B cell (primary cell): ENCODE measurements around the gene KRI1. TPM values are rescaled to one million over a fixed set of nuclear protein-coding genes. Genes with fewer than 3 reads are reported as not detected.

Experiments
- ATAC-seq: fragments of 200-7000 bp; cut with Tn5 transposase; one replicate; pipeline ENCODE4 v1.10.0; 2021; ENCODE audit warnings: low read depth, mild to moderate bottlenecking, moderate number of reproducible peaks, moderate library complexity
- CTCF ChIA-PET: fragments of 350-600 bp; sonication (Branson Sonifier 250); formaldehyde crosslinking; loops from one replicate; lab custom pipeline; 2021; ENCODE audit warnings: antibody characterized with exemption, inconsistent platforms; lab: Charles Lee
- POLR2A ChIA-PET: fragments of 350-600 bp; sonication (Branson Sonifier 250); formaldehyde crosslinking; loops from one replicate; lab custom pipeline; 2021; ENCODE audit warnings: antibody characterized with exemption; lab: Charles Lee
- DNase-seq: peaks from one replicate; pipeline ENCODE4 v3.0.0; 2013
- H2AFZ ChIP-seq: 2 replicates; pipeline ENCODE4 v1.6.1; 2012; ENCODE audit warnings: mild to moderate bottlenecking, low read depth, low read length; ENCODE audit not compliant: insufficient read depth, poor library complexity, severe bottlenecking
- H3K27ac ChIP-seq, 2 donors: 1 replicate in 1 of 2; 2 replicates in 1 of 2; pipeline ENCODE4 v1.5.1; 2012 to 2013; ENCODE audit warnings: low read length in 2 of 2, mild to moderate bottlenecking in 2 of 2, moderate library complexity in 1 of 2
- H3K27me3 ChIP-seq, 4 experiments: fragments of 200-600 bp in 1 of 4; sonication (generic) in 1 of 4; replicated peaks in 1 of 4; 1 replicate in 2 of 4; 2 replicates in 2 of 4; pipeline versions ENCODE4 v1.6.1 to v1.7.0; 2013 to 2016; ENCODE audit warnings: low read length in 3 of 4, mild to moderate bottlenecking in 2 of 4, mixed read lengths in 1 of 4, moderate library complexity in 1 of 4; ENCODE audit not compliant: insufficient read depth in 4 of 4, control insufficient read depth in 3 of 4; ENCODE audit errors: control extremely low read depth in 1 of 4
- H3K36me3 ChIP-seq, 2 experiments: replicated peaks in 1 of 2; 1 replicate in 1 of 2; 2 replicates in 1 of 2; pipeline versions ENCODE4 v1.6.1 to v1.7.1; 2013; ENCODE audit warnings: low read length in 1 of 2; ENCODE audit not compliant: insufficient read depth in 2 of 2, control insufficient read depth in 1 of 2; ENCODE audit errors: control extremely low read depth in 1 of 2, extremely low read depth in 1 of 2
- H3K4me1 ChIP-seq, 2 donors: fragments of 200-600 bp in 1 of 2; sonication (generic) in 1 of 2; 1 replicate in 1 of 2; 2 replicates in 1 of 2; pipeline versions ENCODE4 v1.5.1 to v1.6.1; 2013 to 2017; ENCODE audit warnings: low read length in 2 of 2; ENCODE audit not compliant: control insufficient read depth in 2 of 2, insufficient read depth in 2 of 2
- H3K4me2 ChIP-seq: replicated peaks from 2 replicates; pipeline ENCODE3; 2012; ENCODE audit warnings: mild to moderate bottlenecking, low read depth, low read length; ENCODE audit not compliant: poor library complexity, severe bottlenecking
- H3K4me3 ChIP-seq, 5 experiments: fragments of 200-600 bp in 1 of 5; sonication (generic) in 1 of 5; 1 replicate in 3 of 5; 2 replicates in 2 of 5; pipeline versions ENCODE4 v1.5.1 to v1.7.0; 2011 to 2016; ENCODE audit warnings: low read length in 4 of 5, mild to moderate bottlenecking in 4 of 5, low read depth in 2 of 5, control low read depth in 1 of 5, moderate library complexity in 1 of 5; ENCODE audit not compliant: insufficient read depth in 1 of 5; ENCODE audit errors: control extremely low read depth in 1 of 5, extremely low read depth in 1 of 5
- H3K79me2 ChIP-seq: fragments of 200-600 bp; sonication (generic); one replicate; pipeline ENCODE4 v1.6.0; 2016; ENCODE audit warnings: low read length; ENCODE audit not compliant: control insufficient read depth, insufficient read depth
- H3K9ac ChIP-seq: fragments of 200-600 bp; sonication (generic); 2 replicates; pipeline ENCODE4 v1.6.1; 2017; ENCODE audit warnings: mild to moderate bottlenecking, low read length, moderate library complexity
- H3K9me3 ChIP-seq, 3 donors: one replicate each; pipeline versions ENCODE4 v1.6.1 to v1.7.1; 2013; ENCODE audit warnings: low read length in 2 of 3; ENCODE audit not compliant: control insufficient read depth in 2 of 3, insufficient read depth in 1 of 3; ENCODE audit errors: control extremely low read depth in 1 of 3
- H4K20me1 ChIP-seq: 2 replicates; pipeline ENCODE4 v1.6.0; 2012; ENCODE audit warnings: mild to moderate bottlenecking, low read length; ENCODE audit not compliant: insufficient read depth, control insufficient read depth, poor library complexity, severe bottlenecking
- H3K27ac Mint-ChIP-seq: one replicate; pipeline ENCODE4 v1.8.0; 2021; ENCODE audit warnings: mixed read lengths
- H3K27me3 Mint-ChIP-seq: one replicate; pipeline ENCODE4 v1.8.0; 2021; ENCODE audit warnings: mixed read lengths
- H3K4me1 Mint-ChIP-seq: one replicate; pipeline ENCODE4 v1.8.0; 2021; ENCODE audit warnings: mixed read lengths
- H3K4me3 Mint-ChIP-seq: one replicate; pipeline ENCODE4 v1.8.0; 2021; ENCODE audit warnings: mixed read lengths
- H3K9me3 Mint-ChIP-seq: one replicate; pipeline ENCODE4 v1.8.0; 2022; ENCODE audit warnings: mixed read lengths; ENCODE audit not compliant: insufficient read depth
- CTCF ChIP-seq: fragments of 200-600 bp; IDR thresholded peaks from one replicate; pipeline ENCODE4 v1.8.0; 2022; ENCODE audit warnings: antibody characterized with exemption, mild to moderate bottlenecking
- EZH2 ChIP-seq: IDR thresholded peaks from 2 replicates; pipeline ENCODE4 v1.6.1; 2012; ENCODE audit warnings: borderline replicate concordance, low read depth, mild to moderate bottlenecking, moderate library complexity, low read length; ENCODE audit not compliant: insufficient read depth, poor library complexity, severe bottlenecking
- WGBS: methylation state at CpG from one replicate; pipeline ENCODE4 v1.1.5; 2013; ENCODE audit warnings: missing lambda C conversion rate; ENCODE audit not compliant: insufficient coverage; 5-methylcytosine and 5-hydroxymethylcytosine counted together
- intact Hi-C: fragments of 100-400 bp; cut with micrococcal nuclease; formaldehyde crosslinking; loops from one replicate; pipeline ENCODE4 v1.10.0; 2022
- polyA plus RNA-seq: library from polyadenylated mRNA; depleted of rRNA; stranded (reverse); fragments of >200 nt; gene quantifications from 2 replicates; pipeline ENCODE4 v1.2.3, GENCODE V29; 2012
- total RNA-seq, 2 donors: library from RNA; stranded (reverse); fragments of 120-200 nt in 1 of 2; gene quantifications; 1 replicate in 1 of 2; 2 replicates in 1 of 2; pipeline versions ENCODE4 v1.2.3 to v1.2.4, GENCODE V29; 2013 to 2022

Gene KRI1
- total and polyA plus RNA-seq, 2 donors (not counting 1 experiment from before 2014, with no cell fraction given) = 46.7 to 62.8 TPM

DNA sequence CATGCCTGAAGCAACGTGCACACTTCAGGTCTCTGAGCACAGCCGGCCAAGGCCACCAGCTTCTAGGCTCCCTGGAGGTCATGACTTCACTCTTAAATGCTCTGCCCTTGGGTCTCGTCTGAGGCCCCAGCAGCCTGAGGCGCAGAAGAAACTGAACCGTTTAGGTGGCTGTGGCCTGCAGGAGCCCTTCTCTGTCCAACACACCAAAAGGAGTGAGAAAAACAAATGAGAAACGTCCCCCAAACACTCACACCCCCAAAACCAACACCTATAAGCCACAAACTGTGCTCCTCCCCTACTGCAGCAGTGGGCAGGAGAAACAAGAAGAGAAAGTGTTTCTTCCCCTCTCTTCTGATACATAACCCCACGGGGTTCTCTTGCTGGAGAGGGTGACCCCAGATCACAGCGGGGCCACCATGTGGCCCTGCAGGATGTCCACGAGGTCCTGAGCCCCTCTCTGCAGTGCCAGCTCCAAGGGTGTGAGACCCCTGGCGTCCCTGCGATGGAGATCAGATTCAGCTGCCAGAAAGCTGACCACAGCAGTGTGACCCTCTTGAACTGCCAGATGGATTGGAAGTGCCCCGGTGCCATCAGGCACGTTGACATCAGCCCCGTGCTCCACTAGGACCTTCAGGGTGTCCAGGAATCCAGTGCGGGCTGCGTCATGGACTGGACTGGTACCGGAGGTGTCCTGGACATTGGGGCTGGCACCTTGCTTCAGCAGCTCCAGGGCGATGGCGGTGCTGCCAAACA is 1.0 kb upstream of the KRI1 start:
- peak overlapping the region; percentile 95 for H3K4me3 Mint-ChIP-seq
- peak overlapping the region; percentile 92 to 99 (median 97) for H3K4me3 ChIP-seq
- H3K9me3 Mint-ChIP-seq = no peaks in the 10 kb centered on the region
- intact Hi-C loops = loop anchor here (1.0 to 5.0 kb wide), 4 partner anchors 24 to 150 kb away; partner anchors contain the start of genes ATG4D and ILF3
- H4K20me1 ChIP-seq = peaks cover 34% of the 10 kb centered on the region
- H3K4me1 Mint-ChIP-seq = peaks cover 44% of the 10 kb centered on the region
- peak overlapping the region; percentile 85 for H3K9ac ChIP-seq
- ATAC-seq (peak; percentile 8), DNase-seq (peak; percentile 85)
- peak overlapping the region; percentile 87 to 88 for H3K27ac ChIP-seq
- peak overlapping the region; percentile 82 for H3K4me2 ChIP-seq
- H2AFZ ChIP-seq = no peak overlapping the region
- no peak for TF ChIP-seq EZH2
- no peak for TF ChIP-seq CTCF
- ChIA-PET CTCF (interaction anchor here (0.6 to 12.0 kb wide), 15 partner anchors 11 to 297 kb away, joined by 3 to 102 read pairs (median 4); partner anchors contain the start of gene CDC37), POLR2A (interaction anchor here (0.6 to 2.7 kb wide), 11 partner anchors 11 to 268 kb away, joined by 3 to 26 read pairs (median 10); partner anchors contain the start of gene ATG4D)
- peak overlapping the region; percentile 96 for H3K27ac Mint-ChIP-seq
- H3K9me3 ChIP-seq = no peaks in the 10 kb centered on the region
- 33% methylated on average over 18 of the region's 19 CpGs for WGBS
- no peaks in the 10 kb centered on the region for H3K27me3 Mint-ChIP-seq
- H3K36me3 ChIP-seq = peaks cover 2 to 10% of the 10 kb centered on the region in 2 experiments
- H3K27me3 ChIP-seq = no peaks in the 10 kb centered on the region
- peaks cover 28 to 41% of the 10 kb centered on the region in 2 donors for H3K4me1 ChIP-seq
- peaks cover 42% of the 10 kb centered on the region for H3K79me2 ChIP-seq

DNA sequence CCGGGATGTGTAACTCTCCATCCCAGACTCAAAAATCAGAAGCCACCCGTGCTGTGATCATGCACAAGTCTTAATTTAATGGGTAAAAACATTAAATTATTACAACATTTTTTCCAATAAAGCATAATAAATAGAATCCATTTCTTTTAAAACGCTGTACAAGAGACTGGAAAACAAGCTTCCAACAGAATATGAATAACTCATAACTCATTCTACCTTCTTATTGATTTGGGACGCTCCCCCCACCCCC is 523 bp upstream of the KRI1 start:
- CTCF ChIA-PET = interaction anchor here (0.8 to 12.0 kb wide), 12 partner anchors 10 to 296 kb away, joined by 3 to 102 read pairs (median 4); partner anchors contain the start of gene CDC37
- Histone ChIP-seq H3K9me3 (no peaks in the 10 kb centered on the region), H3K4me3 (peak overlapping the region; percentile 92 to 99 (median 97)), H3K36me3 (peaks cover 2 to 13% of the 10 kb centered on the region in 2 experiments), H4K20me1 (peaks cover 39% of the 10 kb centered on the region), H3K9ac (peak overlapping the region; percentile 85), H3K4me2 (peak overlapping the region; percentile 82), H3K79me2 (peaks cover 47% of the 10 kb centered on the region), H3K27ac (peak overlapping the region; percentile 87 to 88), H3K4me1 (peaks cover 28 to 41% of the 10 kb centered on the region in 2 donors), H3K27me3 (no peaks in the 10 kb centered on the region), H2AFZ (no peak overlapping the region)
- no peak for DNase-seq
- WGBS = 0% methylated on average over 3 of the region's 4 CpGs
- no peak for ATAC-seq
- POLR2A ChIA-PET = interaction anchor here (0.6 to 2.2 kb wide), 12 partner anchors 10 to 269 kb away, joined by 3 to 26 read pairs (median 6); partner anchors contain the start of genes ATG4D and KEAP1
- Mint-ChIP-seq H3K4me3 (peak overlapping the region; percentile 95), H3K9me3 (no peaks in the 10 kb centered on the region), H3K27ac (peak overlapping the region; percentile 96), H3K4me1 (peaks cover 44% of the 10 kb centered on the region), H3K27me3 (no peaks in the 10 kb centered on the region)
- no peak for TF ChIP-seq CTCF
- TF ChIP-seq EZH2 = no peak
- intact Hi-C loops = loop anchor here (1.0 to 5.0 kb wide), 4 partner anchors 23 to 149 kb away; partner anchors contain the start of genes ATG4D and ILF3
